ENCODE measurements around the gene FAR1. TPM values are rescaled to one million over a fixed set of nuclear protein-coding genes. Genes with fewer than 3 reads are reported as not detected.
"Not testable (repeated sequence)": the region's sequence is repeated elsewhere in the genome, so short reads cannot be mapped to it uniquely, and the experiment has no call there.

FAR1 gene
- total RNA-seq, 1 experiment from 2014 or later = 91.2 TPM

DNA sequence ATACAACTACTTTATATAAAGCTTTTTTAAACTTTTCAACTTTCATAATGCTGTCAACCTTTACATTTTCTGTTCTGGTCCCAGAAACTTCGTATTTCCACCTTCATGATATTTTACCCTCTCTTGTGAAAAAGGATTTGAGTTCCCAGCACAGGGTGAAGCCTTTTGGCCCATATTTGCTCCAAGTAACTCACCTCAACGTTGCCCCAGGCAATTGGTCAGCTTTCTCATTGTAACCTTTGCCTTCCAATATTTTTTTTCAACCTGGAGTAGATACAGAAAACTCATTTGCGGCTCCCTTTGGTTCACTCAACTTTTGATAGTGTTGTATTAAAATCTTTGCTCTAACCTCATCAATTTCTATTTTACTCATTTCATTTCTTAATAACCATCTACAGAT is 21.1 kb upstream of the FAR1 start:
- no peaks in the 10 kb centered on the region for H3K27me3 Mint-ChIP-seq (ENCODE audit: insufficient read depth, unreplicated experiment)

GRCh38 chr11:13649619-13650018 is 18.8 kb upstream of the FAR1 start:
- peaks cover 16% of the 10 kb centered on the region for H3K4me1 ChIP-seq
- H3K4me3 ChIP-seq (ENCODE audit: low read depth, low read length) = no peak overlapping the region
- DNase-seq = no peak
- H3K9me3 Mint-ChIP-seq (ENCODE audit: unreplicated experiment) = peaks cover 42% of the 10 kb centered on the region
- H3K4me3 Mint-ChIP-seq (ENCODE audit: unreplicated experiment) = no peak overlapping the region
- H3K27ac Mint-ChIP-seq (ENCODE audit: unreplicated experiment) = no peak overlapping the region
- TF ChIP-seq, protein P1, sequence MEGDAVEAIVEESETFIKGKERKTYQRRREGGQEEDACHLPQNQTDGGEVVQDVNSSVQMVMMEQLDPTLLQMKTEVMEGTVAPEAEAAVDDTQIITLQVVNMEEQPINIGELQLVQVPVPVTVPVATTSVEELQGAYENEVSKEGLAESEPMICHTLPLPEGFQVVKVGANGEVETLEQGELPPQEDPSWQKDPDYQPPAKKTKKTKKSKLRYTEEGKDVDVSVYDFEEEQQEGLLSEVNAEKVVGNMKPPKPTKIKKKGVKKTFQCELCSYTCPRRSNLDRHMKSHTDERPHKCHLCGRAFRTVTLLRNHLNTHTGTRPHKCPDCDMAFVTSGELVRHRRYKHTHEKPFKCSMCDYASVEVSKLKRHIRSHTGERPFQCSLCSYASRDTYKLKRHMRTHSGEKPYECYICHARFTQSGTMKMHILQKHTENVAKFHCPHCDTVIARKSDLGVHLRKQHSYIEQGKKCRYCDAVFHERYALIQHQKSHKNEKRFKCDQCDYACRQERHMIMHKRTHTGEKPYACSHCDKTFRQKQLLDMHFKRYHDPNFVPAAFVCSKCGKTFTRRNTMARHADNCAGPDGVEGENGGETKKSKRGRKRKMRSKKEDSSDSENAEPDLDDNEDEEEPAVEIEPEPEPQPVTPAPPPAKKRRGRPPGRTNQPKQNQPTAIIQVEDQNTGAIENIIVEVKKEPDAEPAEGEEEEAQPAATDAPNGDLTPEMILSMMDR (IDR thresholded peaks at IDR 0.05; ENCODE audit: insufficient read depth in 1 of 2, low read depth in 1 of 2, low read length in 1 of 2, severe bottlenecking in 1 of 2, unreplicated experiment in 1 of 2) = no peak
- peaks cover 14% of the 10 kb centered on the region for H3K4me1 Mint-ChIP-seq (ENCODE audit: low read depth, unreplicated experiment)
- peaks cover 4% of the 10 kb centered on the region for H3K27me3 Mint-ChIP-seq (ENCODE audit: insufficient read depth, unreplicated experiment)
- no peaks in the 10 kb centered on the region for H3K36me3 ChIP-seq (ENCODE audit: control insufficient read depth, insufficient read depth, low read length)
- no TSS peak for BruUV-seq (replicated peaks)
- ChIA-PET POLR2A (no interaction called here), CTCF (no interaction called here)
- intact Hi-C loops (cut with micrococcal nuclease; ENCODE audit: unreplicated experiment) = no loop called here
- H3K9me3 ChIP-seq = 0 out of 2 replicates have a peak, but pooled peaks cover 3% of the 10 kb centered on the region
- no peaks in the 10 kb centered on the region for H3K27me3 ChIP-seq (replicated peaks; ENCODE audit: control insufficient read depth, insufficient read depth, low read length)
- H3K36me3 Mint-ChIP-seq (ENCODE audit: insufficient read depth, unreplicated experiment) = no peaks in the 10 kb centered on the region

More for the DNA sequence above, 21.1 kb upstream of the FAR1 start:
- TF ChIP-seq, protein P1 (IDR thresholded peaks at IDR 0.05; ENCODE audit: insufficient read depth in 1 of 2, low read depth in 1 of 2, low read length in 1 of 2, severe bottlenecking in 1 of 2, unreplicated experiment in 1 of 2) = no peak
- intact Hi-C loops (cut with micrococcal nuclease; ENCODE audit: unreplicated experiment) = no loop called here
- CTCF ChIA-PET = no interaction called here
- Mint-ChIP-seq H3K9me3 (ENCODE audit: unreplicated experiment) (peaks cover 29% of the 10 kb centered on the region), H3K36me3 (ENCODE audit: insufficient read depth, unreplicated experiment) (peaks cover 5% of the 10 kb centered on the region), H3K27ac (ENCODE audit: unreplicated experiment) (no peak overlapping the region), H3K4me3 (ENCODE audit: unreplicated experiment) (no peak overlapping the region), H3K4me1 (ENCODE audit: low read depth, unreplicated experiment) (peaks cover 20% of the 10 kb centered on the region)
- DNase-seq = no peak
- no peak overlapping the region for H3K4me3 ChIP-seq (ENCODE audit: low read depth, low read length)
- H3K4me1 ChIP-seq = peaks cover 22% of the 10 kb centered on the region
- H3K9me3 ChIP-seq = 0 out of 2 replicates have a peak, but pooled peaks cover 3% of the 10 kb centered on the region
- H3K27me3 ChIP-seq (replicated peaks; ENCODE audit: control insufficient read depth, insufficient read depth, low read length) = no peaks in the 10 kb centered on the region
- POLR2A ChIA-PET = no interaction called here
- BruUV-seq (replicated peaks) = no TSS peak
- no peaks in the 10 kb centered on the region for H3K36me3 ChIP-seq (ENCODE audit: control insufficient read depth, insufficient read depth, low read length)

DNA sequence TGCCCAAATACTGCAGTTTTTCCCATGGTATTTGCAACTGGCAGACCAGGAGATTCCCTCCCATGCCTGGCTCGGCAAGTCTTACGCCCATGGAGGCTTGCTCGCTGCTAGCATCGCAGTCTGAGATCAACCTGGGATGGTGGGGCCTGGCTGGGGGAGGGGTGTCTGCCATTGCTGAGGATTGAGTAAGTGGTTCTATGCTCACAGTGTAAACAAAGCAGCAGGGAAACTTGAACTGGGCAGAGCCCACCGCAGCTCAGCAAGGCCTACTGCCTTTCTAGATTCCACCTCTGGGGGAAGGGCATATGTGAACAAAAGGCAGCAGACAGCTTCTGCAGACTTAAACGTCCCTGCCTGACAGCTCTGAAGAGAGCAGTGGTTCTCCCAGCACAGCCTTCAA is 17.0 kb upstream of the FAR1 start:
- DNase-seq; H3K4me3 ChIP-seq (ENCODE audit: low read depth, low read length); H3K9me3 ChIP-seq; POLR2A ChIA-PET; H3K4me1 ChIP-seq; CTCF ChIA-PET; intact Hi-C loops (cut with micrococcal nuclease; ENCODE audit: unreplicated experiment); H3K4me1 Mint-ChIP-seq (ENCODE audit: low read depth, unreplicated experiment); H3K27me3 ChIP-seq (replicated peaks; ENCODE audit: control insufficient read depth, insufficient read depth, low read length); H3K36me3 ChIP-seq (ENCODE audit: control insufficient read depth, insufficient read depth, low read length); H3K27ac Mint-ChIP-seq (ENCODE audit: unreplicated experiment); H3K4me3 Mint-ChIP-seq (ENCODE audit: unreplicated experiment); H3K36me3 Mint-ChIP-seq (ENCODE audit: insufficient read depth, unreplicated experiment); H3K27me3 Mint-ChIP-seq (ENCODE audit: insufficient read depth, unreplicated experiment); BruUV-seq (replicated peaks): not testable (repeated sequence)
- H3K9me3 Mint-ChIP-seq (ENCODE audit: unreplicated experiment) = peaks cover 42% of the 10 kb centered on the region

- Histone ChIP-seq H3K27me3 (replicated peaks; ENCODE audit: control insufficient read depth, insufficient read depth, low read length) (no peaks in the 10 kb centered on the region), H3K9me3 (peaks cover 10% of the 10 kb centered on the region; the same call in 1 of the 2 replicates), H3K4me3 (ENCODE audit: low read depth, low read length) (no peak overlapping the region), H3K4me1 (no peaks in the 10 kb centered on the region), H3K36me3 (ENCODE audit: control insufficient read depth, insufficient read depth, low read length) (no peaks in the 10 kb centered on the region; the same call in 1 of the 2 replicates)
- ChIA-PET POLR2A (no interaction called here), CTCF (no interaction called here)
- intact Hi-C loops (cut with micrococcal nuclease; ENCODE audit: unreplicated experiment) = no loop called here
- Mint-ChIP-seq H3K4me3 (ENCODE audit: unreplicated experiment) (no peak overlapping the region), H3K27me3 (ENCODE audit: insufficient read depth, unreplicated experiment) (no peaks in the 10 kb centered on the region), H3K27ac (ENCODE audit: unreplicated experiment) (no peak overlapping the region), H3K9me3 (ENCODE audit: unreplicated experiment) (peaks cover 10% of the 10 kb centered on the region), H3K36me3 (ENCODE audit: insufficient read depth, unreplicated experiment) (no peaks in the 10 kb centered on the region), H3K4me1 (ENCODE audit: low read depth, unreplicated experiment) (no peaks in the 10 kb centered on the region)
- TF ChIP-seq, protein P1 (IDR thresholded peaks at IDR 0.05; ENCODE audit: insufficient read depth in 1 of 2, low read depth in 1 of 2, low read length in 1 of 2, severe bottlenecking in 1 of 2, unreplicated experiment in 1 of 2) = no peak
- no peak for DNase-seq
- no TSS peak for BruUV-seq (replicated peaks)
Measured at GRCh38 chr11:13661074-13661623, 7.3 kb upstream of the FAR1 start.
